H1 (cell line): Measurements from ENCODE around the gene FFAR2. TPM values are rescaled to one million over a fixed set of nuclear protein-coding genes. Genes with fewer than 3 reads are reported as not detected.

Experiments
- BCL11A ChIP-seq, 2 experiments: IDR thresholded peaks; one replicate each; pipeline ENCODE4 v1.6.1; 2011; ENCODE audit warnings: low read depth in 2 of 2, low read length in 2 of 2, mild to moderate bottlenecking in 2 of 2
- RAD21 ChIP-seq, 2 experiments: IDR thresholded peaks in 1 of 2; conservative IDR thresholded peaks in 1 of 2; 2 replicates each; pipeline ENCODE4 v1.6.1; 2011; ENCODE audit warnings: low read depth in 2 of 2, low read length in 2 of 2, improper control_type of control experiment in 1 of 2, inconsistent platforms in 1 of 2, mild to moderate bottlenecking in 1 of 2, moderate library complexity in 1 of 2
- polyA plus RNA-seq, 7 experiments: library from polyadenylated mRNA; depleted of rRNA in 3 of 7; stranded (reverse) in 5 of 7; unstranded in 2 of 7; fragments of >200 nt in 5 of 7; fragments of 200-250 nt in 2 of 7; gene quantifications; 1 replicate in 5 of 7; 2 replicates in 1 of 7; 4 replicates in 1 of 7; pipeline versions ENCODE4 v1.2.1 to v1.2.3, GENCODE V29; 2011 to 2013; ENCODE audit warnings: missing spikeins in 2 of 7, mixed read lengths in 2 of 7
- total RNA-seq: library from RNA; stranded (reverse); fragmentation: NEBNext Ultra II Directional; extraction: Animal tissue kit (Norgen Biotek cat#: 25700); gene quantifications from 2 replicates; pipeline ENCODE4 v1.2.1, GENCODE V29; 2021

FFAR2 gene
- total and polyA plus RNA-seq, 2 of the 8 experiments (the other 6 are each of a cell fraction or from before 2014, with no cell fraction given): not detected

- TF ChIP-seq RAD21 (IDR thresholded peaks at IDR 0.05 in 1 of 2, conservative IDR thresholded peaks at IDR 0.05 in 1 of 2; ENCODE audit: low read depth in 2 of 2, low read length in 2 of 2) (no peak), BCL11A (IDR thresholded peaks at IDR 0.05; ENCODE audit: low read depth in 2 of 2, low read length in 2 of 2) (no peak)
These were observed 37.6 kb upstream of the FFAR2 start (continued) for GRCh38 chr19:35410487-35410886.
